ENCODE measurements around the gene HES7.

HES7 gene

GRCh38 chr17:8147141-8147804 lies 23.4 kb upstream of the HES7 start:
- no peak for ATAC-seq
- no peak for TF ChIP-seq BACH2 (CRISPR knock-in tag; IDR thresholded peaks at IDR 0.05; ENCODE audit: borderline replicate concordance)
- TF ChIP-seq ZFP3 (CRISPR knock-in tag; IDR thresholded peaks at IDR 0.05): no peak
- no peak for TF ChIP-seq ZC3H10 (CRISPR knock-in tag; IDR thresholded peaks at IDR 0.05)
- TF ChIP-seq CREB5 (CRISPR knock-in tag; IDR thresholded peaks at IDR 0.05; ENCODE audit: low read depth): no peak
- TF ChIP-seq, protein P1, sequence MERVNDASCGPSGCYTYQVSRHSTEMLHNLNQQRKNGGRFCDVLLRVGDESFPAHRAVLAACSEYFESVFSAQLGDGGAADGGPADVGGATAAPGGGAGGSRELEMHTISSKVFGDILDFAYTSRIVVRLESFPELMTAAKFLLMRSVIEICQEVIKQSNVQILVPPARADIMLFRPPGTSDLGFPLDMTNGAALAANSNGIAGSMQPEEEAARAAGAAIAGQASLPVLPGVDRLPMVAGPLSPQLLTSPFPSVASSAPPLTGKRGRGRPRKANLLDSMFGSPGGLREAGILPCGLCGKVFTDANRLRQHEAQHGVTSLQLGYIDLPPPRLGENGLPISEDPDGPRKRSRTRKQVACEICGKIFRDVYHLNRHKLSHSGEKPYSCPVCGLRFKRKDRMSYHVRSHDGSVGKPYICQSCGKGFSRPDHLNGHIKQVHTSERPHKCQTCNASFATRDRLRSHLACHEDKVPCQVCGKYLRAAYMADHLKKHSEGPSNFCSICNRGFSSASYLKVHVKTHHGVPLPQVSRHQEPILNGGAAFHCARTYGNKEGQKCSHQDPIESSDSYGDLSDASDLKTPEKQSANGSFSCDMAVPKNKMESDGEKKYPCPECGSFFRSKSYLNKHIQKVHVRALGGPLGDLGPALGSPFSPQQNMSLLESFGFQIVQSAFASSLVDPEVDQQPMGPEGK (CRISPR knock-in tag; IDR thresholded peaks at IDR 0.05; ENCODE audit: borderline replicate concordance): no peak
- no peak for TF ChIP-seq TSHZ2 (CRISPR knock-in tag; IDR thresholded peaks at IDR 0.05)
- no peak for TF ChIP-seq ZNF70 (CRISPR knock-in tag; IDR thresholded peaks at IDR 0.05)
- TF ChIP-seq ZNF8 (CRISPR knock-in tag; IDR thresholded peaks at IDR 0.05): no peak
- TF ChIP-seq POU6F1 (CRISPR knock-in tag; IDR thresholded peaks at IDR 0.05; ENCODE audit: borderline replicate concordance, low read depth): no peak
- no peak for TF ChIP-seq PPARA (CRISPR knock-in tag; IDR thresholded peaks at IDR 0.05; ENCODE audit: borderline replicate concordance)
- TF ChIP-seq ESRRG (CRISPR knock-in tag; IDR thresholded peaks at IDR 0.05): no peak
- TF ChIP-seq ZNF565 (CRISPR knock-in tag; conservative IDR thresholded peaks at IDR 0.05; ENCODE audit: low read depth): no peak
- TF ChIP-seq, protein P2, sequence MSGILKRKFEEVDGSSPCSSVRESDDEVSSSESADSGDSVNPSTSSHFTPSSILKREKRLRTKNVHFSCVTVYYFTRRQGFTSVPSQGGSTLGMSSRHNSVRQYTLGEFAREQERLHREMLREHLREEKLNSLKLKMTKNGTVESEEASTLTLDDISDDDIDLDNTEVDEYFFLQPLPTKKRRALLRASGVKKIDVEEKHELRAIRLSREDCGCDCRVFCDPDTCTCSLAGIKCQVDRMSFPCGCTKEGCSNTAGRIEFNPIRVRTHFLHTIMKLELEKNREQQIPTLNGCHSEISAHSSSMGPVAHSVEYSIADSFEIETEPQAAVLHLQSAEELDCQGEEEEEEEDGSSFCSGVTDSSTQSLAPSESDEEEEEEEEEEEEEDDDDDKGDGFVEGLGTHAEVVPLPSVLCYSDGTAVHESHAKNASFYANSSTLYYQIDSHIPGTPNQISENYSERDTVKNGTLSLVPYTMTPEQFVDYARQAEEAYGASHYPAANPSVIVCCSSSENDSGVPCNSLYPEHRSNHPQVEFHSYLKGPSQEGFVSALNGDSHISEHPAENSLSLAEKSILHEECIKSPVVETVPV (CRISPR knock-in tag; IDR thresholded peaks at IDR 0.05): no peak
- TF ChIP-seq ISL1 (CRISPR knock-in tag; IDR thresholded peaks at IDR 0.05): no peak
- no peak for TF ChIP-seq TOX (CRISPR knock-in tag; IDR thresholded peaks at IDR 0.05; ENCODE audit: borderline replicate concordance)
- TF ChIP-seq RARB (CRISPR knock-in tag; IDR thresholded peaks at IDR 0.05): no peak

GRCh38 chr17:8146381-8147140 lies 22.7 kb upstream of the HES7 start:
- ATAC-seq: no peak
- TF ChIP-seq ARNTL (CRISPR knock-in tag; IDR thresholded peaks at IDR 0.05; ENCODE audit: borderline replicate concordance, low read depth) (no peak), ZNF70 (CRISPR knock-in tag; IDR thresholded peaks at IDR 0.05) (no peak), PPARA (CRISPR knock-in tag; IDR thresholded peaks at IDR 0.05; ENCODE audit: borderline replicate concordance) (no peak), SNAI2 (CRISPR knock-in tag; IDR thresholded peaks at IDR 0.05) (no peak)
- TF ChIP-seq, protein P2 (CRISPR knock-in tag; IDR thresholded peaks at IDR 0.05): no peak
